K562 (cell line): ENCODE measurements around the gene SOCS3. TPM values are rescaled to one million over a fixed set of nuclear protein-coding genes. Genes with fewer than 3 reads are reported as not detected.

Experiments used
- AFF4 ChIP-seq: sonication (generic); formaldehyde crosslinking; IDR thresholded peaks from 2 replicates; pipeline ENCODE4 v1.8.0; 2023; ENCODE audit warnings: mild to moderate bottlenecking, missing genetic modification reagents
- BCLAF1 ChIP-seq, 2 experiments: fragments of 450-650 bp in 1 of 2; IDR thresholded peaks; 2 replicates each; pipeline ENCODE4 v1.6.1; 2011 to 2017; ENCODE audit warnings: low read depth in 2 of 2, antibody characterized with exemption in 1 of 2, borderline replicate concordance in 1 of 2, low read length in 1 of 2, mild to moderate bottlenecking in 1 of 2, mixed read lengths in 1 of 2; ENCODE audit not compliant: control insufficient read depth in 1 of 2
- MYC ChIP-seq, 2 experiments: fragments of 250-450 bp in 1 of 2; sonication (Bioruptor Pico) in 1 of 2; IDR thresholded peaks; 2 replicates each; pipeline versions ENCODE4 v1.5.1 to v1.6.1; 2012 to 2021; ENCODE audit warnings: low read depth in 2 of 2, borderline replicate concordance in 1 of 2, improper control_type of control experiment in 1 of 2, low read length in 1 of 2, mild to moderate bottlenecking in 1 of 2, moderate library complexity in 1 of 2
- OTX1 ChIP-seq: fragments of 450-650 bp; formaldehyde crosslinking; IDR thresholded peaks from 2 replicates; pipeline ENCODE4 v1.4.0; 2022; ENCODE audit warnings: mild to moderate bottlenecking
- PHB2 ChIP-seq: fragments of 450-650 bp; IDR thresholded peaks from 2 replicates; pipeline ENCODE4 v1.6.1; 2017; ENCODE audit warnings: low read depth
- PHF20 ChIP-seq: fragments of 450-650 bp; IDR thresholded peaks from 2 replicates; pipeline ENCODE4 v1.6.1; 2018; ENCODE audit not compliant: partially characterized antibody
- PML ChIP-seq: IDR thresholded peaks from 2 replicates; pipeline ENCODE4 v1.6.1; 2012; ENCODE audit warnings: low read length, inconsistent platforms
- POLR2B ChIP-seq: fragments of 450-650 bp; IDR thresholded peaks from 2 replicates; pipeline ENCODE4 v1.6.1; 2018; ENCODE audit warnings: low read depth; ENCODE audit not compliant: partially characterized antibody
- PRDM10 ChIP-seq: fragments of 450-650 bp; IDR thresholded peaks from 2 replicates; pipeline ENCODE4 v1.6.1; 2018; ENCODE audit not compliant: partially characterized antibody
- RB1 ChIP-seq: fragments of 450-650 bp; IDR thresholded peaks from 2 replicates; pipeline ENCODE4 v1.6.1; 2017; ENCODE audit warnings: low read depth, mild to moderate bottlenecking
- RUNX1 ChIP-seq: sonication (generic); IDR thresholded peaks from 2 replicates; pipeline ENCODE4 v1.6.1; 2016; ENCODE audit warnings: antibody characterized with exemption, low read depth
- TAF9B ChIP-seq: fragments of 450-650 bp; IDR thresholded peaks from 2 replicates; pipeline ENCODE4 v1.6.1; 2018; ENCODE audit warnings: mild to moderate bottlenecking; ENCODE audit not compliant: partially characterized antibody
- ZFP30 ChIP-seq: fragments of 250-450 bp; sonication (Bioruptor Pico); IDR thresholded peaks from 2 replicates; pipeline ENCODE4 v1.8.0; 2022; ENCODE audit warnings: moderate library complexity, mild to moderate bottlenecking, inconsistent platforms, borderline replicate concordance
- ZNF239 ChIP-seq: fragments of 250-450 bp; sonication (Bioruptor Pico); IDR thresholded peaks from 2 replicates; pipeline ENCODE4 v1.4.0; 2020; ENCODE audit warnings: mild to moderate bottlenecking
- ZNF740 ChIP-seq, 3 experiments: fragments of 200-800 bp in 1 of 3; sonication (Bioruptor generic) in 1 of 3; sonication (generic) in 1 of 3; formaldehyde crosslinking in 1 of 3; IDR thresholded peaks; 2 replicates each; pipeline versions ENCODE4 v1.6.1 to v1.8.0; 2016 to 2022; ENCODE audit warnings: mild to moderate bottlenecking in 2 of 3, missing compliant biosample characterization in 2 of 3, missing genetic modification characterization in 2 of 3, missing genetic modification reagents in 1 of 3
- polyA plus RNA-seq, 8 experiments: library from polyadenylated mRNA; depleted of rRNA in 4 of 8; stranded (reverse) in 5 of 8; unstranded in 3 of 8; fragments of >200 nt; fragmentation: Nextera tagmentation in 2 of 8; fragmentation: Illumina TruSeq in 1 of 8; extraction: Ambion mirVana in 2 of 8; extraction: Trizol in 1 of 8; gene quantifications; 2 replicates each; pipeline versions ENCODE4 v1.2.1 to v1.2.3, GENCODE V29; 2011 to 2014; ENCODE audit warnings: inconsistent platforms in 1 of 8, missing spikeins in 1 of 8
- total RNA-seq, 7 experiments: library from RNA; depleted of rRNA in 6 of 7; stranded (reverse); fragments of >200 nt in 6 of 7; fragmentation: Illumina TruSeq in 2 of 7; extraction: Trizol in 2 of 7; gene quantifications; 2 replicates each; pipeline versions ENCODE4 v1.2.1 to v1.2.3, GENCODE V29; 2011 to 2021; ENCODE audit warnings: low replicate concordance in 1 of 7

SOCS3 gene
- total and polyA plus RNA-seq, 9 of the 15 experiments (the other 6 are each of a cell fraction or from before 2014, with no cell fraction given), result 0.56 to 38.9 (median 13.7) TPM

- TF ChIP-seq AFF4 (no peak), BCLAF1 (IDR thresholded peaks at IDR 0.05; ENCODE audit: borderline replicate concordance in 1 of 2, control insufficient read depth in 1 of 2, low read depth in 2 of 2, low read length in 1 of 2) (no peak), ZNF239 (CRISPR knock-in tag) (no peak), TAF9B (no peak), MYC (IDR thresholded peaks at IDR 0.05; ENCODE audit: low read depth, low read length) (peak; percentile 64), MYC (CRISPR knock-in tag; IDR thresholded peaks at IDR 0.05; ENCODE audit: borderline replicate concordance, low read depth) (no peak), ZNF740 (CRISPR knock-in tag; IDR thresholded peaks at IDR 0.05) (no peak), ZNF740 (tag; IDR thresholded peaks at IDR 0.05) (no peak), POLR2B (peak; percentile 36), OTX1 (no peak), PML (peak; percentile 36; the same call in 1 of the 2 replicates), PHB2 (no peak), RUNX1 (no peak), PRDM10 (no peak), RB1 (peak; percentile 79; the same call in 1 of the 2 replicates), PHF20 (no peak), ZFP30 (no peak)
Measured at GRCh38 chr17:78359997-78360370, at the start of gene SOCS3 (continued).
